Fibroblast of gingiva (primary cell): ENCODE results near the gene ACBD5.

Source experiments
- DNase-seq: peaks from one replicate; pipeline ENCODE4 v3.0.0-alpha.2; 2011; ENCODE audit warnings: low read depth

ACBD5 gene

GRCh38 chr10:27152687-27153086 is 87.9 kb downstream of the ACBD5 start:
- no peak for DNase-seq

- no peak for DNase-seq
Measured at GRCh38 chr10:27150261-27150660, 90.3 kb downstream of the ACBD5 start.

GRCh38 chr10:27147701-27148100 is 92.9 kb downstream of the ACBD5 start:
- DNase-seq: no peak

GRCh38 chr10:27145937-27146336 is 94.7 kb downstream of the ACBD5 start:
- DNase-seq: no peak
